A549 (cell line): ENCODE results near the gene PAX8. TPM values are rescaled to one million over a fixed set of nuclear protein-coding genes. Genes with fewer than 3 reads are reported as not detected.

Source experiments
- ATAC-seq, 2 experiments: fragments of 200-7000 bp in 1 of 2; fragments of >200 bp in 1 of 2; cut with Nextera tagmentation in 1 of 2; cut with Tn5 transposase in 1 of 2; 3 replicates each; pipeline versions ENCODE4 v1.8.0 to v1.9.1; 2018 to 2020; ENCODE audit warnings: mild to moderate bottlenecking in 1 of 2, moderate library complexity in 1 of 2
- CTCF ChIA-PET: fragments of 300-600 bp; sonication (Branson Sonifier 250); formaldehyde crosslinking; extraction: SDS; loops from one replicate; lab custom pipeline; 2021; ENCODE audit warnings: antibody characterized with exemption, inconsistent platforms; lab: Yijun Ruan, JAX
- POLR2A ChIA-PET: fragments of 350-600 bp; formaldehyde crosslinking; extraction: SDS; loops from one replicate; lab custom pipeline; 2021; ENCODE audit warnings: antibody characterized with exemption, inconsistent platforms; lab: Yijun Ruan, JAX
- DNase-seq, 2 experiments: peaks; one replicate each; pipeline versions ENCODE4 v3.0.0 to v3.0.0-alpha.2; 2011 to 2016; ENCODE audit warnings: low read depth in 1 of 2, low spot score in 1 of 2
- FAIRE-seq: peaks from 2 replicates; lab custom pipeline; 2011; peaks lifted over from hg19 to GRCh38; lab: Jason Lieb, UNC
- H3K27ac ChIP-seq, 2 experiments: fragments of >200 bp; sonication (Bioruptor Twin); formaldehyde crosslinking; 3 replicates each; pipeline ENCODE4 v1.5.1; 2016 to 2017
- H3K4me1 ChIP-seq: fragments of >200 bp; sonication (Bioruptor Twin); formaldehyde crosslinking; 3 replicates; pipeline ENCODE4 v1.6.1; 2016
- H3K4me2 ChIP-seq: fragments of >200 bp; sonication (Bioruptor Twin); formaldehyde crosslinking; 3 replicates; pipeline ENCODE4 v1.6.1; 2016
- H3K4me3 ChIP-seq: fragments of >200 bp; sonication (Bioruptor Twin); formaldehyde crosslinking; 3 replicates; pipeline ENCODE4 v1.5.1; 2016
- H3K9me3 ChIP-seq: fragments of >200 bp; sonication (Bioruptor Twin); formaldehyde crosslinking; 3 replicates; pipeline ENCODE4 v1.6.1; 2016
- CBX2 ChIP-seq: fragments of 200-600 bp; sonication (generic); IDR thresholded peaks from 2 replicates; pipeline ENCODE4 v1.6.1; 2016; ENCODE audit warnings: low read depth, mild to moderate bottlenecking, borderline replicate concordance
- CBX8 ChIP-seq: fragments of 200-600 bp; sonication (generic); IDR thresholded peaks from 2 replicates; pipeline ENCODE4 v1.6.1; 2016
- CEBPB ChIP-seq, 2 experiments: fragments of >200 bp in 1 of 2; sonication (Bioruptor Twin) in 1 of 2; formaldehyde crosslinking in 1 of 2; IDR thresholded peaks; 2 replicates each; pipeline ENCODE4 v1.6.1; 2012 to 2016
- CHD4 ChIP-seq: fragments of 200-600 bp; sonication (generic); IDR thresholded peaks from 2 replicates; pipeline ENCODE4 v1.6.1; 2016; ENCODE audit warnings: antibody characterized with exemption, mild to moderate bottlenecking, borderline replicate concordance
- ESRRA ChIP-seq: fragments of 150-350 bp; IDR thresholded peaks from 2 replicates; pipeline ENCODE4 v1.6.1; 2014; ENCODE audit warnings: mild to moderate bottlenecking, low read length, borderline replicate concordance
- FOSB ChIP-seq: fragments of 250-450 bp; sonication (Bioruptor Pico); IDR thresholded peaks from 2 replicates; pipeline ENCODE4 v1.5.0; 2020; ENCODE audit warnings: mild to moderate bottlenecking, moderate library complexity
- FOSL2 ChIP-seq, 2 experiments: fragments of 450-650 bp in 1 of 2; fragments of >200 bp in 1 of 2; sonication (Bioruptor Twin) in 1 of 2; formaldehyde crosslinking; IDR thresholded peaks; 2 replicates each; pipeline versions ENCODE4 v1.5.0 to v1.6.1; 2016 to 2020; ENCODE audit warnings: mild to moderate bottlenecking in 1 of 2, moderate library complexity in 1 of 2
- HEYL ChIP-seq: fragments of 250-450 bp; sonication (Bioruptor Pico); IDR thresholded peaks from 2 replicates; pipeline ENCODE4 v1.8.0; 2021; ENCODE audit warnings: mild to moderate bottlenecking, moderate library complexity
- HOXB13 ChIP-seq: fragments of 250-450 bp; sonication (Bioruptor Pico); IDR thresholded peaks from 2 replicates; pipeline ENCODE4 v1.5.0; 2020; ENCODE audit warnings: low read depth, mild to moderate bottlenecking, moderate library complexity
- HOXB5 ChIP-seq: fragments of 250-450 bp; sonication (Bioruptor Pico); IDR thresholded peaks from 2 replicates; pipeline ENCODE4 v1.5.0; 2020; ENCODE audit warnings: mild to moderate bottlenecking, moderate library complexity
- JUN ChIP-seq, 2 experiments: fragments of >200 bp; sonication (Bioruptor Twin); formaldehyde crosslinking; IDR thresholded peaks; 2 replicates in 1 of 2; 3 replicates in 1 of 2; pipeline ENCODE4 v1.6.1; 2016 to 2017
- MAFK ChIP-seq: fragments of 450-650 bp; IDR thresholded peaks from 2 replicates; pipeline ENCODE4 v1.6.1; 2014; ENCODE audit not compliant: partially characterized antibody
- MYC ChIP-seq: IDR thresholded peaks from 2 replicates; pipeline ENCODE4 v1.6.1; 2012; ENCODE audit warnings: mild to moderate bottlenecking, inconsistent platforms, low read length, improper control_type of control experiment, borderline replicate concordance
- PHF8 ChIP-seq: fragments of 200-600 bp; sonication (generic); IDR thresholded peaks from 2 replicates; pipeline ENCODE4 v1.6.1; 2016; ENCODE audit warnings: low read depth, mild to moderate bottlenecking, antibody characterized with exemption, moderate library complexity, borderline replicate concordance
- POLR2AphosphoS2 ChIP-seq: conservative IDR thresholded peaks from 2 replicates; pipeline ENCODE4 v1.6.1; 2012; ENCODE audit warnings: low read length, improper control_type of control experiment, inconsistent platforms
- RAD21 ChIP-seq, 2 experiments: fragments of >200 bp in 1 of 2; sonication (Bioruptor Twin) in 1 of 2; formaldehyde crosslinking in 1 of 2; IDR thresholded peaks in 1 of 2; conservative IDR thresholded peaks in 1 of 2; 2 replicates in 1 of 2; 3 replicates in 1 of 2; pipeline ENCODE4 v1.6.1; 2012 to 2018; ENCODE audit warnings: inconsistent platforms in 1 of 2
- SMC3 ChIP-seq: fragments of >200 bp; sonication (Bioruptor Twin); formaldehyde crosslinking; IDR thresholded peaks from 3 replicates; pipeline ENCODE4 v1.6.1; 2018; ENCODE audit warnings: inconsistent platforms
- TFCP2L1 ChIP-seq: fragments of 250-450 bp; sonication (Bioruptor Pico); IDR thresholded peaks from 2 replicates; pipeline ENCODE4 v1.5.0; 2021; ENCODE audit warnings: mild to moderate bottlenecking
- ZFP36 ChIP-seq: fragments of 450-650 bp; IDR thresholded peaks from 2 replicates; pipeline ENCODE4 v1.6.1; 2014; ENCODE audit warnings: borderline replicate concordance; ENCODE audit not compliant: partially characterized antibody
- WGBS: methylation state at CpG from one replicate; pipeline ENCODE4 v1.1.6; 2017; ENCODE audit errors: missing lambda C conversion rate; 5-methylcytosine and 5-hydroxymethylcytosine counted together
- polyA plus RNA-seq, 4 experiments: library from polyadenylated mRNA; depleted of rRNA in 3 of 4; stranded (reverse); fragments of >200 nt; fragmentation: RNase III in 1 of 4; extraction: RNeasy Plus Mini Kit Qiagen cat#74134 plus additional on column Dnase treatment in 1 of 4; gene quantifications; 2 replicates in 3 of 4; 3 replicates in 1 of 4; pipeline ENCODE4 v1.2.3, GENCODE V29; 2011 to 2017
- TF ChIP-seq, protein P1 (sequence below): fragments of >200 bp; sonication (Bioruptor Twin); formaldehyde crosslinking; IDR thresholded peaks from 2 replicates; pipeline ENCODE4 v1.6.1; 2016
- TF ChIP-seq, protein P2 (sequence below): fragments of 150-350 bp; IDR thresholded peaks from 2 replicates; pipeline ENCODE4 v1.6.1; 2014; ENCODE audit warnings: low read depth, mild to moderate bottlenecking, low read length
- TF ChIP-seq, protein P3 (sequence below): fragments of >200 bp; sonication (Bioruptor Twin); formaldehyde crosslinking; IDR thresholded peaks from 3 replicates; pipeline ENCODE4 v1.5.1; 2016
- TF ChIP-seq, protein P4 (sequence below): IDR thresholded peaks from 2 replicates; pipeline ENCODE4 v1.6.1; 2012

PAX8 gene
- polyA plus RNA-seq, 2 of the 4 experiments (the other 2 are of a cell fraction): 0.71 to 0.81 TPM

DNA sequence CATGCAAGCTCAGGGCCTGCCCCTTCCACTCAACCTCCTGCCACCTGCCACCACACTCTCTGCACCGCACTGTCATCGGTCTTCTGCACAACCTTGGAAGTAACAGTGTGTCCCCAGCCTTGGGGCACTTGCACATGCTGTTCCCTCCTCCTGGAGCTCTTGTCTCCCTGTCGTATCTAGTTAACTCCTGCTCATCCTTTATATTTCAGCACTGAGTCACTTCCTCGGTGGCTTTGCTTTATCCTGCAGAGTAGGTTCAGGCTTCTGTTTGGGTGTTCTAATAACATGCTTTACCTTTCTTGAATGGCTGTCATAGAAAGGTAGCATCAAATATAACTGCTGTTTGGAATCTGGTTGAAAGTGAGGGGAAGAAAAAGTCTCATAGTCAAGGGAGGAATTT is 25.3 kb downstream of the PAX8 start:
- TF ChIP-seq, protein P1, sequence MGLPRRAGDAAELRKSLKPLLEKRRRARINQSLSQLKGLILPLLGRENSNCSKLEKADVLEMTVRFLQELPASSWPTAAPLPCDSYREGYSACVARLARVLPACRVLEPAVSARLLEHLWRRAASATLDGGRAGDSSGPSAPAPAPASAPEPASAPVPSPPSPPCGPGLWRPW: no peak
- TF ChIP-seq SMC3: no peak
- TF ChIP-seq CBX2: no peak
- no peak for TF ChIP-seq FOSL2 (IDR thresholded peaks at IDR 0.05)
- TF ChIP-seq FOSL2 (CRISPR knock-in tag; IDR thresholded peaks at IDR 0.05): no peak
- TF ChIP-seq PHF8: no peak
- no peak for TF ChIP-seq MYC
- TF ChIP-seq, protein P2, sequence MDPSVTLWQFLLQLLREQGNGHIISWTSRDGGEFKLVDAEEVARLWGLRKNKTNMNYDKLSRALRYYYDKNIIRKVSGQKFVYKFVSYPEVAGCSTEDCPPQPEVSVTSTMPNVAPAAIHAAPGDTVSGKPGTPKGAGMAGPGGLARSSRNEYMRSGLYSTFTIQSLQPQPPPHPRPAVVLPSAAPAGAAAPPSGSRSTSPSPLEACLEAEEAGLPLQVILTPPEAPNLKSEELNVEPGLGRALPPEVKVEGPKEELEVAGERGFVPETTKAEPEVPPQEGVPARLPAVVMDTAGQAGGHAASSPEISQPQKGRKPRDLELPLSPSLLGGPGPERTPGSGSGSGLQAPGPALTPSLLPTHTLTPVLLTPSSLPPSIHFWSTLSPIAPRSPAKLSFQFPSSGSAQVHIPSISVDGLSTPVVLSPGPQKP: no peak
- TF ChIP-seq, protein P3, sequence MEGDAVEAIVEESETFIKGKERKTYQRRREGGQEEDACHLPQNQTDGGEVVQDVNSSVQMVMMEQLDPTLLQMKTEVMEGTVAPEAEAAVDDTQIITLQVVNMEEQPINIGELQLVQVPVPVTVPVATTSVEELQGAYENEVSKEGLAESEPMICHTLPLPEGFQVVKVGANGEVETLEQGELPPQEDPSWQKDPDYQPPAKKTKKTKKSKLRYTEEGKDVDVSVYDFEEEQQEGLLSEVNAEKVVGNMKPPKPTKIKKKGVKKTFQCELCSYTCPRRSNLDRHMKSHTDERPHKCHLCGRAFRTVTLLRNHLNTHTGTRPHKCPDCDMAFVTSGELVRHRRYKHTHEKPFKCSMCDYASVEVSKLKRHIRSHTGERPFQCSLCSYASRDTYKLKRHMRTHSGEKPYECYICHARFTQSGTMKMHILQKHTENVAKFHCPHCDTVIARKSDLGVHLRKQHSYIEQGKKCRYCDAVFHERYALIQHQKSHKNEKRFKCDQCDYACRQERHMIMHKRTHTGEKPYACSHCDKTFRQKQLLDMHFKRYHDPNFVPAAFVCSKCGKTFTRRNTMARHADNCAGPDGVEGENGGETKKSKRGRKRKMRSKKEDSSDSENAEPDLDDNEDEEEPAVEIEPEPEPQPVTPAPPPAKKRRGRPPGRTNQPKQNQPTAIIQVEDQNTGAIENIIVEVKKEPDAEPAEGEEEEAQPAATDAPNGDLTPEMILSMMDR: no peak
- no peak for TF ChIP-seq HOXB13 (CRISPR knock-in tag)
- TF ChIP-seq ESRRA: no peak
- no peak for TF ChIP-seq HOXB5 (CRISPR knock-in tag)
- TF ChIP-seq CBX8: no peak
- no peaks in the 10 kb centered on the region for H3K9me3 ChIP-seq
- H3K4me3 ChIP-seq: no peak overlapping the region
- no peak for ATAC-seq
- H3K4me2 ChIP-seq: no peak overlapping the region
- ChIA-PET CTCF (interaction anchor here (0.9 to 7.1 kb wide), 8 partner anchors 8 to 136 kb away, joined by 3 to 31 read pairs (median 10); no protein-coding TSS in a partner anchor), POLR2A (no interaction called here)
- FAIRE-seq: no peak
- no peak for DNase-seq
- WGBS: 66% methylated on average over 4 of the region's 4 CpGs
- H3K27ac ChIP-seq: peak overlapping the region; percentile 35 to 98; a peak in 2 of 6 replicates
- H3K4me1 ChIP-seq: peaks cover 24% of the 10 kb centered on the region

DNA sequence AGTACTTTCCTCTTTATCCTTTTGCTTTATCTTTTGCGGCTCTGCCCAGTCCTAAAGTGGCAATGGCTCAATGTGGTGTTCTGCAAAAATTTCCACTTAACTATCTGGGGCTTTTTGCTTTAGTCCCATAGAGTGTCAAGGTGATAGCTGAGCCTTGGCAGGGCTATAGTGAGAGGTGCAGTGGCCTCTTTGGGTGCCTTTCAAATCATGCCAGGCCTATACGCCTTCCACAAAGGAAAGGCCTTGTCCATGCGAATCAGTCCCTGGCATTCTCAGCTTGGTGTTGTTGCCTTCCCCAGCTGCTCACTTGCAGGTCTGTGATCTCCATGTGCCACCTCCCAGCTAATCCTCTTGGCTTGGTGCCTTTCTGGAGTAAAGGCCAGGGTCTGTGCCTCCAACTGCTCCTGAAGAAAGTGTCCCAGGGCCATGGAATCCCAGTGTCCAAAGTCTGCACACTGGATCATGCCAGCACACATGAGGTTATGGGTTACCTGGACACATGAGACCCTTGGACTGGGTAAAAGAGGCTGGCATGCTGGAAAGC is 26.6 kb downstream of the PAX8 start:
- H3K9me3 ChIP-seq: peaks cover 8% of the 10 kb centered on the region
- no peak overlapping the region for H3K4me2 ChIP-seq
- peaks cover 17% of the 10 kb centered on the region for H3K4me1 ChIP-seq
- DNase-seq (no peak), ATAC-seq (no peak), FAIRE-seq (no peak)
- TF ChIP-seq CEBPB (IDR thresholded peaks at IDR 0.05): no peak
- TF ChIP-seq TFCP2L1 (CRISPR knock-in tag): no peak
- TF ChIP-seq ZFP36: no peak
- no peak for TF ChIP-seq SMC3
- no peak for TF ChIP-seq HEYL (CRISPR knock-in tag)
- TF ChIP-seq FOSB: no peak
- TF ChIP-seq, protein P3: no peak
- TF ChIP-seq, protein P4, sequence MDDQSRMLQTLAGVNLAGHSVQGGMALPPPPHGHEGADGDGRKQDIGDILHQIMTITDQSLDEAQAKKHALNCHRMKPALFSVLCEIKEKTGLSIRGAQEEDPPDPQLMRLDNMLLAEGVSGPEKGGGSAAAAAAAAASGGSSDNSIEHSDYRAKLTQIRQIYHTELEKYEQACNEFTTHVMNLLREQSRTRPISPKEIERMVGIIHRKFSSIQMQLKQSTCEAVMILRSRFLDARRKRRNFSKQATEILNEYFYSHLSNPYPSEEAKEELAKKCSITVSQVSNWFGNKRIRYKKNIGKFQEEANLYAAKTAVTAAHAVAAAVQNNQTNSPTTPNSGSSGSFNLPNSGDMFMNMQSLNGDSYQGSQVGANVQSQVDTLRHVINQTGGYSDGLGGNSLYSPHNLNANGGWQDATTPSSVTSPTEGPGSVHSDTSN: no peak
- TF ChIP-seq CHD4: no peak
- TF ChIP-seq CBX2: no peak
- no peak for TF ChIP-seq MAFK
- no peak for TF ChIP-seq POLR2AphosphoS2
- no peak for TF ChIP-seq RAD21 (conservative IDR thresholded peaks at IDR 0.05 in 1 of 2, IDR thresholded peaks at IDR 0.05 in 1 of 2)
- no peak for TF ChIP-seq JUN (IDR thresholded peaks at IDR 0.05)
- ChIA-PET CTCF (interaction anchor here (1.0 to 7.1 kb wide), 9 partner anchors 10 to 138 kb away, joined by 3 to 31 read pairs (median 6); no protein-coding TSS in a partner anchor), POLR2A (no interaction called here)
- WGBS: 88% methylated on average over 3 of the region's 3 CpGs
- peak overlapping the region; percentile 97 to 98; a peak in 4 of 6 replicates for H3K27ac ChIP-seq
- H3K4me3 ChIP-seq: no peak overlapping the region
